Measurements from ENCODE around the gene JCAD.

JCAD gene

GRCh38 chr10:30056767-30057355 is 2.5 kb downstream of the JCAD start:
- CTCF ChIA-PET: no interaction called here

GRCh38 chr10:30056281-30056680 is 3.1 kb downstream of the JCAD start:
- TF ChIP-seq, protein P1, sequence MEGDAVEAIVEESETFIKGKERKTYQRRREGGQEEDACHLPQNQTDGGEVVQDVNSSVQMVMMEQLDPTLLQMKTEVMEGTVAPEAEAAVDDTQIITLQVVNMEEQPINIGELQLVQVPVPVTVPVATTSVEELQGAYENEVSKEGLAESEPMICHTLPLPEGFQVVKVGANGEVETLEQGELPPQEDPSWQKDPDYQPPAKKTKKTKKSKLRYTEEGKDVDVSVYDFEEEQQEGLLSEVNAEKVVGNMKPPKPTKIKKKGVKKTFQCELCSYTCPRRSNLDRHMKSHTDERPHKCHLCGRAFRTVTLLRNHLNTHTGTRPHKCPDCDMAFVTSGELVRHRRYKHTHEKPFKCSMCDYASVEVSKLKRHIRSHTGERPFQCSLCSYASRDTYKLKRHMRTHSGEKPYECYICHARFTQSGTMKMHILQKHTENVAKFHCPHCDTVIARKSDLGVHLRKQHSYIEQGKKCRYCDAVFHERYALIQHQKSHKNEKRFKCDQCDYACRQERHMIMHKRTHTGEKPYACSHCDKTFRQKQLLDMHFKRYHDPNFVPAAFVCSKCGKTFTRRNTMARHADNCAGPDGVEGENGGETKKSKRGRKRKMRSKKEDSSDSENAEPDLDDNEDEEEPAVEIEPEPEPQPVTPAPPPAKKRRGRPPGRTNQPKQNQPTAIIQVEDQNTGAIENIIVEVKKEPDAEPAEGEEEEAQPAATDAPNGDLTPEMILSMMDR (IDR thresholded peaks at IDR 0.05; ENCODE audit: control extremely low read depth, extremely low read depth, low read depth, missing control alignments): no peak
- DNase-seq (ENCODE audit: extremely low spot score): no peak
- POLR2A ChIA-PET: no interaction called here
- CTCF ChIA-PET: no interaction called here

More at GRCh38 chr10:30056767-30057355, 2.5 kb downstream of the JCAD start:
- no peak for DNase-seq (ENCODE audit: extremely low spot score)
- POLR2A ChIA-PET: no interaction called here
- TF ChIP-seq, protein P1 (IDR thresholded peaks at IDR 0.05; ENCODE audit: control extremely low read depth, extremely low read depth, low read depth, missing control alignments): no peak

GRCh38 chr10:30055226-30055662 is 4.1 kb downstream of the JCAD start:
- DNase-seq (ENCODE audit: extremely low spot score): no peak
- CTCF ChIA-PET: no interaction called here
- POLR2A ChIA-PET: no interaction called here
- TF ChIP-seq, protein P1 (IDR thresholded peaks at IDR 0.05; ENCODE audit: control extremely low read depth, extremely low read depth, low read depth, missing control alignments): no peak

DNA sequence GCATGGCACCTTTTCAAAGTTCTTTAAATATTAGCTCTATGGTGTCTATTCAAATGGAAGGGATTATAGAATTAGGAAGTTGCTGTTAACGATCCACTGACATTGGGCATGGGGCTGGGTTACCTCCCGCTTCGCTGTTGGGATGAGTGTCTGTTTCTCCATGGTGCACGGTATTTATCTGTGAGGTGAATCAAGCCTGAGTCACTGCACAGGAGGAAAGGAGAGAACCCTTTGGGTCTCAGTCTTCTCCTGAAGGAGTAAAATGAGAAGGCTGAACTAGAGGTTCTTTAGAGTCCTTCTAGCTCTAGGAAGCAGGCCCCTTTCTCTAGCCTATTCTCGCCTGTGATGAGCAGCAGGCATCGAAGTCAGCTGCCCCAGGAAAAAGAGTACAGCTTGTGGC is 7.3 kb downstream of the JCAD start:
- POLR2A ChIA-PET: no interaction called here
- CTCF ChIA-PET: interaction anchor here (1.8 kb wide), 1 partner anchor 54 kb away, joined by 4 read pairs; no protein-coding TSS in a partner anchor
- TF ChIP-seq, protein P1 (IDR thresholded peaks at IDR 0.05; ENCODE audit: control extremely low read depth, extremely low read depth, low read depth, missing control alignments): no peak
- no peak for DNase-seq (ENCODE audit: extremely low spot score)

- CTCF ChIA-PET: interaction anchor here (1.1 kb wide), 1 partner anchor 13 kb away, joined by 3 read pairs; no protein-coding TSS in a partner anchor
- POLR2A ChIA-PET: no interaction called here
- TF ChIP-seq, protein P1 (IDR thresholded peaks at IDR 0.05; ENCODE audit: control extremely low read depth, extremely low read depth, low read depth, missing control alignments): no peak
- no peak for DNase-seq (ENCODE audit: extremely low spot score)
Measured at GRCh38 chr10:30051220-30051619, 8.2 kb downstream of the JCAD start.

GRCh38 chr10:30050411-30050810 is 9.0 kb downstream of the JCAD start:
- TF ChIP-seq, protein P1 (IDR thresholded peaks at IDR 0.05; ENCODE audit: control extremely low read depth, extremely low read depth, low read depth, missing control alignments): no peak
- CTCF ChIA-PET: interaction anchor here (1.1 kb wide), 1 partner anchor 14 kb away, joined by 3 read pairs; no protein-coding TSS in a partner anchor
- no peak for DNase-seq (ENCODE audit: extremely low spot score)
- POLR2A ChIA-PET: no interaction called here

All from GM10248 (cell line).